Endothelial cell of umbilical vein (primary cell): ENCODE data around the gene EXD3. TPM values are rescaled to one million over a fixed set of nuclear protein-coding genes. Genes with fewer than 3 reads are reported as not detected.

ENCODE experiments used
- BruUV-seq: library from RNA; stranded (reverse); fragments of 400-500 nt; replicated peaks from 2 replicates; lab custom pipeline; 2021; lab: Mats Ljungman, UMichigan
- CTCF ChIA-PET: fragments of 300-600, 350-600 bp; sonication (Branson Sonifier 250); formaldehyde crosslinking; loops from one replicate; lab custom pipeline; 2021; ENCODE audit warnings: antibody characterized with exemption, inconsistent platforms; lab: Charles Lee
- POLR2A ChIA-PET: fragments of 300-600, 350-600 bp; sonication (Branson Sonifier 250); formaldehyde crosslinking; loops from one replicate; lab custom pipeline; 2021; ENCODE audit warnings: antibody characterized with exemption, inconsistent platforms; lab: Charles Lee
- DNase-seq: peaks from one replicate; pipeline ENCODE4 v3.0.0-alpha.2; 2011; ENCODE audit warnings: low read depth, low spot score
- FAIRE-seq: peaks from 2 replicates; lab custom pipeline; 2011; peaks lifted over from hg19 to GRCh38; lab: Jason Lieb, UNC
- H2AFZ ChIP-seq: 2 replicates; pipeline ENCODE4 v1.6.0; 2012; ENCODE audit warnings: low read depth, low read length, control low read depth, inconsistent platforms
- H3K27ac ChIP-seq: 2 replicates; pipeline ENCODE4 v1.5.1; 2011; ENCODE audit warnings: low read depth, mild to moderate bottlenecking, control low read depth, low read length, moderate library complexity; ENCODE audit not compliant: insufficient read depth
- H3K27me3 ChIP-seq, 2 experiments: 2 replicates each; pipeline versions ENCODE4 v1.6.0 to v1.6.1; 2011; ENCODE audit warnings: low read length in 2 of 2, mixed read lengths in 1 of 2; ENCODE audit not compliant: control insufficient read depth in 2 of 2, insufficient read depth in 2 of 2
- H3K36me3 ChIP-seq, 2 experiments: 2 replicates in 1 of 2; 3 replicates in 1 of 2; pipeline ENCODE4 v1.5.1; 2011; ENCODE audit warnings: low read length in 2 of 2, mild to moderate bottlenecking in 1 of 2, moderate library complexity in 1 of 2; ENCODE audit not compliant: control insufficient read depth in 2 of 2, insufficient read depth in 2 of 2; ENCODE audit errors: extremely low read depth in 1 of 2
- H3K4me1 ChIP-seq: 3 replicates; pipeline ENCODE4 v1.5.1; 2011; ENCODE audit warnings: mild to moderate bottlenecking, low read length; ENCODE audit not compliant: control insufficient read depth, insufficient read depth; ENCODE audit errors: extremely low read depth
- H3K4me2 ChIP-seq: 2 replicates; pipeline ENCODE4 v1.6.1; 2011; ENCODE audit warnings: low read length, control low read depth, mixed read lengths; ENCODE audit not compliant: insufficient read depth
- H3K4me3 ChIP-seq, 3 experiments: fragments of 200-600 bp in 1 of 3; sonication (generic), shearing (Covaris generic) in 1 of 3; replicated peaks in 1 of 3; 2 replicates each; pipeline ENCODE4 v1.5.1; 2011 to 2016; ENCODE audit warnings: control low read depth in 3 of 3, low read length in 3 of 3, mild to moderate bottlenecking in 2 of 3, inconsistent platforms in 1 of 3, low read depth in 1 of 3, moderate library complexity in 1 of 3; ENCODE audit not compliant: insufficient read depth in 1 of 3
- H3K79me2 ChIP-seq: 2 replicates; pipeline ENCODE4 v1.6.0; 2012; ENCODE audit warnings: low read length, inconsistent platforms; ENCODE audit not compliant: control insufficient read depth, insufficient read depth
- H3K9ac ChIP-seq: replicated peaks from 2 replicates; pipeline ENCODE3; 2011; ENCODE audit warnings: low read length, control low read depth; ENCODE audit not compliant: insufficient read depth; ENCODE audit errors: extremely low read depth
- H3K9me1 ChIP-seq: replicated peaks from 3 replicates; pipeline ENCODE4 v1.6.0; 2011; ENCODE audit warnings: mild to moderate bottlenecking, low read length; ENCODE audit not compliant: control insufficient read depth, insufficient read depth; ENCODE audit errors: extremely low read depth
- H3K9me3 ChIP-seq: replicated peaks from 2 replicates; pipeline ENCODE4 v1.5.1; 2012; ENCODE audit warnings: low read length, inconsistent platforms; ENCODE audit not compliant: control insufficient read depth, insufficient read depth
- H4K20me1 ChIP-seq: replicated peaks from 2 replicates; pipeline ENCODE3; 2011; ENCODE audit warnings: mild to moderate bottlenecking, low read length; ENCODE audit not compliant: control insufficient read depth, insufficient read depth; ENCODE audit errors: extremely low read depth
- EZH2 ChIP-seq: IDR thresholded peaks from 2 replicates; pipeline ENCODE4 v1.6.1; 2012; ENCODE audit warnings: borderline replicate concordance, low read depth, mild to moderate bottlenecking, moderate library complexity, low read length, inconsistent platforms; ENCODE audit not compliant: severe bottlenecking
- FOS ChIP-seq: IDR thresholded peaks from 2 replicates; pipeline ENCODE4 v1.6.1; 2011; ENCODE audit warnings: mild to moderate bottlenecking, low read length, moderate library complexity, borderline replicate concordance; ENCODE audit not compliant: insufficient read depth
- GATA2 ChIP-seq: IDR thresholded peaks from 2 replicates; pipeline ENCODE4 v1.7.0; 2011; ENCODE audit warnings: low read depth, mild to moderate bottlenecking, moderate library complexity, mixed read lengths, low read length; ENCODE audit not compliant: insufficient read length, insufficient read depth
- JUN ChIP-seq: IDR thresholded peaks from 2 replicates; pipeline ENCODE4 v1.6.1; 2011; ENCODE audit warnings: borderline replicate concordance, low read depth; ENCODE audit not compliant: insufficient read length, insufficient read depth
- MYC ChIP-seq: IDR thresholded peaks from one replicate; pipeline ENCODE4 v1.6.1; 2011; ENCODE audit warnings: mild to moderate bottlenecking, low read depth, low read length
- POLR2A ChIP-seq: IDR thresholded peaks from 2 replicates; pipeline ENCODE4 v1.6.1; 2012; ENCODE audit warnings: low read depth, mild to moderate bottlenecking, control low read depth, low read length
- POLR2AphosphoS5 ChIP-seq: IDR thresholded peaks from 2 replicates; pipeline ENCODE4 v1.6.1; 2012; ENCODE audit warnings: low read depth, mild to moderate bottlenecking, control low read depth, low read length, moderate library complexity; ENCODE audit not compliant: insufficient read depth
- dilution Hi-C: fragments of 300-500 bp; cut with MboI; formaldehyde crosslinking; loops from one replicate; pipeline ENCODE4 v1.15.0; 2019; ENCODE audit warnings: low sequenced_read_pairs; ENCODE audit not compliant: extremely low pct_ligation_motif_present
- intact Hi-C: fragments of 100-400 bp; cut with micrococcal nuclease; formaldehyde crosslinking; loops from one replicate; pipeline ENCODE4 v1.10.0; 2022
- polyA plus RNA-seq, 4 experiments: library from polyadenylated mRNA; depleted of rRNA in 3 of 4; stranded (reverse) in 3 of 4; unstranded in 1 of 4; fragments of >200 nt; gene quantifications; 2 replicates each; pipeline versions ENCODE4 v1.2.1 to v1.2.3, GENCODE V29; 2011 to 2012; ENCODE audit warnings: missing spikeins in 1 of 4
- total RNA-seq: library from RNA; stranded (reverse); gene quantifications from 2 replicates; pipeline ENCODE4 v1.2.3, GENCODE V29; 2021
- TF ChIP-seq, protein P1 (sequence below): IDR thresholded peaks from 2 replicates; pipeline ENCODE4 v1.6.1; 2011; ENCODE audit not compliant: insufficient read depth, insufficient read length
- TF ChIP-seq, protein P2 (sequence below), 2 donors: IDR thresholded peaks; 1 replicate in 1 of 2; 2 replicates in 1 of 2; pipeline ENCODE4 v1.5.1; 2011; ENCODE audit warnings: low read length in 2 of 2, mild to moderate bottlenecking in 2 of 2, moderate library complexity in 2 of 2, control low read depth in 1 of 2, inconsistent platforms in 1 of 2, low read depth in 1 of 2; ENCODE audit not compliant: insufficient read depth in 1 of 2; ENCODE audit errors: extremely low read depth in 1 of 2

Gene EXD3
- total and polyA plus RNA-seq, 2 donors (not counting 3 experiments of a cell fraction or from before 2014, with no cell fraction given): 17.7 to 30.3 TPM

DNA sequence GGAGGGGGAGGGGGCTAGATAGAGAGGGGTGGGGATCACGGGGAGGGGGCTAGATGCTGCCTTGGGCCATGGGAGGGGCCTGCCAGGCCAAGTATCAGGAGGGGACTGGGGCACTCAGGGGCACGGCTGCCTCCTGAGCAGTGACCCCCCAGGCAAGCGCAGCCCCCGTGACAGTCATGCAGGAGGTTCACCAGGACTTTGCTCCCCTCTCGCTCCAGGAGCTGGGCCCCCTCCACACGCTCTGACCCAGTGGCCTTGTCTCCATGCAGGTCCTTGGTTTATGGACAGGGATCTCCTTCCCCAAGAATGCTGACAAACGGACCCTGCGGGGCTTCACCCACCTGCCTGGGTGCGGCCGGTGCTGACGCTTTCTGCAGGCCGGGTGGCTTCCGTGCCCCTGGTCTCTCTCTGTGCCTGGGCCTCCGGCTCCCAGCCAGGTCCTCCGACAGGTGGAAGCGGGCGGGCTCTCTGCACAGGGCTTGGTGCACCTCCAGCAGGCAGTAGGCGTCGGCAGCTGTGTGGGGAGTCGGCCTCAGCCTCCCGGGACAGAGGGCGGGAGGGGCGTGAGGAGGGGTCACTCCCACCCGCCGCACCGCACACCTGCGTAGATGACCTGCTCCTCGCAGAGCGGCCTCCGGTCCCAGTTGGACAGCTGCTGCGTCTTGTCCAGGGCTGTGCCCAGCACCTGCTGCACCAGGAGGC lies 74.0 kb downstream of the EXD3 start:
- H3K79me2 ChIP-seq: no peaks in the 10 kb centered on the region
- peaks cover 8% of the 10 kb centered on the region for H3K4me1 ChIP-seq
- FAIRE-seq (no peak), DNase-seq (no peak)
- no peaks in the 10 kb centered on the region for H3K27me3 ChIP-seq
- dilution Hi-C loops (no loop called here), intact Hi-C loops (no loop called here)
- no TSS peak for BruUV-seq
- H3K9ac ChIP-seq: no peak overlapping the region
- TF ChIP-seq FOS (no peak), POLR2AphosphoS5 (no peak), GATA2 (no peak), MYC (no peak), POLR2A (no peak), EZH2 (no peak), JUN (no peak)
- TF ChIP-seq, protein P1, sequence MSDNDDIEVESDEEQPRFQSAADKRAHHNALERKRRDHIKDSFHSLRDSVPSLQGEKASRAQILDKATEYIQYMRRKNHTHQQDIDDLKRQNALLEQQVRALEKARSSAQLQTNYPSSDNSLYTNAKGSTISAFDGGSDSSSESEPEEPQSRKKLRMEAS: no peak
- TF ChIP-seq, protein P2, sequence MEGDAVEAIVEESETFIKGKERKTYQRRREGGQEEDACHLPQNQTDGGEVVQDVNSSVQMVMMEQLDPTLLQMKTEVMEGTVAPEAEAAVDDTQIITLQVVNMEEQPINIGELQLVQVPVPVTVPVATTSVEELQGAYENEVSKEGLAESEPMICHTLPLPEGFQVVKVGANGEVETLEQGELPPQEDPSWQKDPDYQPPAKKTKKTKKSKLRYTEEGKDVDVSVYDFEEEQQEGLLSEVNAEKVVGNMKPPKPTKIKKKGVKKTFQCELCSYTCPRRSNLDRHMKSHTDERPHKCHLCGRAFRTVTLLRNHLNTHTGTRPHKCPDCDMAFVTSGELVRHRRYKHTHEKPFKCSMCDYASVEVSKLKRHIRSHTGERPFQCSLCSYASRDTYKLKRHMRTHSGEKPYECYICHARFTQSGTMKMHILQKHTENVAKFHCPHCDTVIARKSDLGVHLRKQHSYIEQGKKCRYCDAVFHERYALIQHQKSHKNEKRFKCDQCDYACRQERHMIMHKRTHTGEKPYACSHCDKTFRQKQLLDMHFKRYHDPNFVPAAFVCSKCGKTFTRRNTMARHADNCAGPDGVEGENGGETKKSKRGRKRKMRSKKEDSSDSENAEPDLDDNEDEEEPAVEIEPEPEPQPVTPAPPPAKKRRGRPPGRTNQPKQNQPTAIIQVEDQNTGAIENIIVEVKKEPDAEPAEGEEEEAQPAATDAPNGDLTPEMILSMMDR (IDR thresholded peaks at IDR 0.05; ENCODE audit: extremely low read depth in 1 of 2, insufficient read depth in 1 of 2, low read depth in 1 of 2, low read length in 2 of 2): no peak
- no peak overlapping the region for H3K4me3 ChIP-seq
- H3K36me3 ChIP-seq: peaks cover 0 to 2% of the 10 kb centered on the region in 2 experiments
- H4K20me1 ChIP-seq: no peaks in the 10 kb centered on the region
- H3K4me2 ChIP-seq: no peak overlapping the region
- H3K9me1 ChIP-seq: no peaks in the 10 kb centered on the region
- no peak overlapping the region for H3K27ac ChIP-seq
- no peak overlapping the region for H2AFZ ChIP-seq
- POLR2A ChIA-PET: no interaction called here
- H3K9me3 ChIP-seq: no peaks in the 10 kb centered on the region
- CTCF ChIA-PET: no interaction called here
